ENCODE data around the gene PRR3. TPM values are rescaled to one million over a fixed set of nuclear protein-coding genes. Genes with fewer than 3 reads are reported as not detected.

Gene PRR3
- total and polyA plus RNA-seq, 2 of the 13 experiments (the other 11 are each of a cell fraction or from before 2014, with no cell fraction given): 14.6 to 21.2 TPM

DNA sequence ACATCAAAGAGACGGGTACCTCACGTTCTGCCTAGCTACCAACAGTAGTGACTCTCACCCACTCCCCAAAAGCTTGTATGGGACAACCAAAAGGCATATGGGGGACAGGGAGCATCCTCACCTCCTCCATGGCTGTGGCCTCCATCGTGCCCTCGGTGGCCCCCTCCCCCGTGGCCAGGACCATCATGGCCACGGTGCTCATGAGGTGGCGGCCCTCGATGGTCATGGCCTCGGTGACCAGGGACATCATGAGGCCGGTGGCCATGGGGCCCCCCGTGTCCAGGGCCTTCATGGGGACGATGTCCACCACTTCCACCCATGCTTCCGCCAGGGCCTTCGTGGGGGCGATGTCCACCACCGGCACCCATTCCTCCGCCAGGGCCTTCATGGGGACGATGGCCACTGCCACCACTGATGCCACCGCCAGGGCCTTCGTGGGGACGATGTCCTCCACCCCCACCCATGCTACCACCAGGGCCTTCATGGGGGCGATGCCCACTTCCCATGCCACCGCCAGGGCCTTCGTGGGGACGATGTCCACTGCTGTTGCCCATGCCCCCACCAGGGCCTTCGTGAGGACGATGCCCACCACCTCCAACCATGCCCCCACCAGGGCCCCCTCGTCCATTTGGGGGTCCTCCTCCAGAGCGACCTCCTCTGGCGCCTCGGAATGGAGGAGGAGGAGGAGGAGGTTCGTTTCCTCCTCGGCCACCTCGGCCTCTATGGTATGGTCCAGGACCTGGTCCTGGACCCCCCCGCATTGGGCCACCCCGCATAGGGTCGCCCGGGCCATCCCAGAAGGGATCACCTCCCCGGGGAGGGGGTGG lies 44.9 kb downstream of the PRR3 start (continued):
- TF ChIP-seq ZNF407 (CRISPR knock-in tag; IDR thresholded peaks at IDR 0.05; ENCODE audit: not compliant biosample characterization) (no peak), RBAK (CRISPR knock-in tag; IDR thresholded peaks at IDR 0.05) (no peak), ELF1 (CRISPR knock-in tag; IDR thresholded peaks at IDR 0.05) (no peak), GFI1 (CRISPR knock-in tag; IDR thresholded peaks at IDR 0.05; ENCODE audit: borderline replicate concordance) (no peak), JUND (CRISPR knock-in tag; IDR thresholded peaks at IDR 0.05) (no peak), FOXK2 (IDR thresholded peaks at IDR 0.05) (no peak), SRY (CRISPR knock-in tag; IDR thresholded peaks at IDR 0.05) (no peak), ZNF383 (CRISPR knock-in tag; IDR thresholded peaks at IDR 0.05; ENCODE audit: borderline replicate concordance) (no peak), TOE1 (CRISPR knock-in tag; IDR thresholded peaks at IDR 0.05) (no peak), SKI (IDR thresholded peaks at IDR 0.05; ENCODE audit: partially characterized antibody) (no peak), ZNF75D (CRISPR knock-in tag; IDR thresholded peaks at IDR 0.05; ENCODE audit: borderline replicate concordance) (no peak), XBP1 (CRISPR knock-in tag; IDR thresholded peaks at IDR 0.05) (no peak), KLF13 (CRISPR knock-in tag; IDR thresholded peaks at IDR 0.05) (no peak), ZNF703 (CRISPR knock-in tag; IDR thresholded peaks at IDR 0.05; ENCODE audit: borderline replicate concordance) (no peak), PCBP2 (optimal IDR thresholded peaks at IDR 0.05; ENCODE audit: low read depth, low read length, poor library complexity, severe bottlenecking) (no peak), SMC3 (IDR thresholded peaks at IDR 0.05; ENCODE audit: low read length) (no peak), ZNF543 (CRISPR knock-in tag; IDR thresholded peaks at IDR 0.05) (no peak), SALL1 (CRISPR knock-in tag; IDR thresholded peaks at IDR 0.05) (no peak), GLI4 (CRISPR knock-in tag; IDR thresholded peaks at IDR 0.05; ENCODE audit: borderline replicate concordance) (no peak), TFDP2 (CRISPR knock-in tag; IDR thresholded peaks at IDR 0.05) (no peak), SUZ12 (IDR thresholded peaks at IDR 0.05; ENCODE audit: low read depth, low read length) (no peak)
- TF ChIP-seq, protein P1, sequence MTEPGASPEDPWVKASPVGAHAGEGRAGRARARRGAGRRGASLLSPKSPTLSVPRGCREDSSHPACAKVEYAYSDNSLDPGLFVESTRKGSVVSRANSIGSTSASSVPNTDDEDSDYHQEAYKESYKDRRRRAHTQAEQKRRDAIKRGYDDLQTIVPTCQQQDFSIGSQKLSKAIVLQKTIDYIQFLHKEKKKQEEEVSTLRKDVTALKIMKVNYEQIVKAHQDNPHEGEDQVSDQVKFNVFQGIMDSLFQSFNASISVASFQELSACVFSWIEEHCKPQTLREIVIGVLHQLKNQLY (CRISPR knock-in tag; IDR thresholded peaks at IDR 0.05): no peak
